SK-N-SH (cell line): Measurements from ENCODE around the gene AKAP6. TPM values are rescaled to one million over a fixed set of nuclear protein-coding genes. Genes with fewer than 3 reads are reported as not detected.

ENCODE experiments used
- CTCF ChIA-PET: fragments of 300-600, 350-600 bp; formaldehyde crosslinking; extraction: SDS; loops from one replicate; lab custom pipeline; 2021; lab: Yijun Ruan, JAX
- POLR2A ChIA-PET: fragments of 350-600 bp; sonication (Branson Sonifier 250); formaldehyde crosslinking; extraction: SDS; loops from one replicate; lab custom pipeline; 2020; ENCODE audit warnings: antibody characterized with exemption, inconsistent platforms; lab: Yijun Ruan, JAX
- DNase-seq: peaks from one replicate; pipeline ENCODE4 v3.0.0; 2012
- H2AFZ ChIP-seq: fragments of 200-600 bp; sonication (generic); 2 replicates; pipeline ENCODE4 v1.8.1; 2016; ENCODE audit warnings: antibody characterized with exemption, mild to moderate bottlenecking, low read depth
- H3F3A ChIP-seq: fragments of 200-600 bp; sonication (generic); replicated peaks from 2 replicates; pipeline ENCODE3; 2016; ENCODE audit warnings: antibody characterized with exemption, mild to moderate bottlenecking; ENCODE audit not compliant: insufficient read depth
- H3K27ac ChIP-seq, 2 experiments: fragments of 200-500 bp in 1 of 2; fragments of 200-600 bp in 1 of 2; sonication (Bioruptor generic) in 1 of 2; sonication (generic), shearing (Covaris generic) in 1 of 2; 2 replicates each; pipeline versions ENCODE4 v1.5.1 to v1.6.1; 2014 to 2016; ENCODE audit warnings: low read depth in 2 of 2, inconsistent platforms in 1 of 2, low read length in 1 of 2, mild to moderate bottlenecking in 1 of 2, mixed read lengths in 1 of 2
- H3K27me3 ChIP-seq: fragments of 200-600 bp; sonication (generic), shearing (Covaris generic); 2 replicates; pipeline ENCODE4 v1.6.1; 2016; ENCODE audit warnings: mixed run types; ENCODE audit not compliant: insufficient read depth
- H3K36me3 ChIP-seq, 2 experiments: fragments of 200-500 bp in 1 of 2; fragments of 200-600 bp in 1 of 2; sonication (Bioruptor generic) in 1 of 2; sonication (generic) in 1 of 2; replicated peaks in 1 of 2; 2 replicates each; pipeline versions ENCODE3 to v1.5.1; 2014 to 2016; ENCODE audit warnings: low read length in 1 of 2, mild to moderate bottlenecking in 1 of 2; ENCODE audit not compliant: insufficient read depth in 2 of 2, control insufficient read depth in 1 of 2
- H3K4me1 ChIP-seq, 2 experiments: fragments of 200-500 bp in 1 of 2; fragments of 200-600 bp in 1 of 2; sonication (Bioruptor generic) in 1 of 2; sonication (generic), shearing (Covaris generic) in 1 of 2; 2 replicates each; pipeline versions ENCODE4 v1.5.1 to v1.6.1; 2014 to 2016; ENCODE audit warnings: low read depth in 1 of 2, low read length in 1 of 2, mixed run types in 1 of 2; ENCODE audit not compliant: insufficient read depth in 2 of 2, control insufficient read depth in 1 of 2
- H3K4me2 ChIP-seq: fragments of 200-600 bp; sonication (generic), shearing (Covaris generic); 2 replicates; pipeline ENCODE4 v1.6.1; 2017; ENCODE audit warnings: mixed run types
- H3K4me3 ChIP-seq, 2 experiments: fragments of 200-500 bp in 1 of 2; fragments of 200-600 bp in 1 of 2; sonication (Bioruptor generic) in 1 of 2; sonication (generic), shearing (Covaris generic) in 1 of 2; 2 replicates each; pipeline versions ENCODE4 v1.5.1 to v1.8.1; 2014 to 2016; ENCODE audit warnings: low read depth in 2 of 2, inconsistent platforms in 1 of 2, low read length in 1 of 2, mild to moderate bottlenecking in 1 of 2, mixed read lengths in 1 of 2, moderate library complexity in 1 of 2
- H3K79me2 ChIP-seq: fragments of 200-600 bp; sonication (generic); 2 replicates; pipeline ENCODE4 v1.8.1; 2017; ENCODE audit warnings: mild to moderate bottlenecking; ENCODE audit not compliant: insufficient read depth
- H3K9ac ChIP-seq: fragments of 200-600 bp; sonication (generic); 2 replicates; pipeline ENCODE4 v1.6.1; 2017; ENCODE audit warnings: mixed run types
- H3K9me2 ChIP-seq: fragments of 200-600 bp; sonication (generic); 2 replicates; pipeline ENCODE4 v1.6.1; 2017; ENCODE audit warnings: mixed run types
- H3K9me3 ChIP-seq: fragments of 200-600 bp; sonication (generic); 2 replicates; pipeline ENCODE4 v1.6.1; 2017; ENCODE audit warnings: mixed run types, mild to moderate bottlenecking, moderate library complexity
- H4K20me1 ChIP-seq: fragments of 200-600 bp; sonication (generic); 2 replicates; pipeline ENCODE4 v1.6.1; 2017; ENCODE audit warnings: mild to moderate bottlenecking, mixed run types; ENCODE audit not compliant: insufficient read depth
- CHD2 ChIP-seq: fragments of 150-350 bp; IDR thresholded peaks from 2 replicates; pipeline ENCODE4 v1.6.1; 2018; ENCODE audit warnings: low read length; ENCODE audit not compliant: partially characterized antibody
- CTCF ChIP-seq: fragments of 200-600 bp; sonication (generic); IDR thresholded peaks from 2 replicates; pipeline ENCODE4 v1.6.1; 2017; ENCODE audit warnings: antibody characterized with exemption, mild to moderate bottlenecking, moderate library complexity
- ELF1 ChIP-seq: IDR thresholded peaks from 2 replicates; pipeline ENCODE4 v1.4.0; 2012
- FOSL2 ChIP-seq: IDR thresholded peaks from 2 replicates; pipeline ENCODE4 v1.4.0; 2012; ENCODE audit warnings: low read depth, mild to moderate bottlenecking, moderate library complexity, borderline replicate concordance
- FOXM1 ChIP-seq: IDR thresholded peaks from 2 replicates; pipeline ENCODE4 v1.4.0; 2012; ENCODE audit warnings: low read depth, mild to moderate bottlenecking
- GATA2 ChIP-seq: sonication (generic); formaldehyde crosslinking; IDR thresholded peaks from 2 replicates; pipeline ENCODE4 v1.5.0; 2020; ENCODE audit warnings: mild to moderate bottlenecking, missing genetic modification reagents
- JUND ChIP-seq: IDR thresholded peaks from 2 replicates; pipeline ENCODE4 v1.4.0; 2012
- MEF2A ChIP-seq: IDR thresholded peaks from 2 replicates; pipeline ENCODE4 v1.4.0; 2012; ENCODE audit warnings: low read depth, borderline replicate concordance
- NFIC ChIP-seq: IDR thresholded peaks from 2 replicates; pipeline ENCODE4 v1.4.0; 2012; ENCODE audit warnings: borderline replicate concordance
- RAD21 ChIP-seq: IDR thresholded peaks from 2 replicates; pipeline ENCODE4 v1.6.1; 2012; ENCODE audit warnings: mild to moderate bottlenecking, low read length
- REST ChIP-seq: IDR thresholded peaks from 2 replicates; pipeline ENCODE4 v1.6.1; 2012; ENCODE audit warnings: mild to moderate bottlenecking, low read depth, low read length, moderate library complexity
- RXRA ChIP-seq: IDR thresholded peaks from 2 replicates; pipeline ENCODE4 v1.4.0; 2012; ENCODE audit warnings: low read depth, mild to moderate bottlenecking, borderline replicate concordance
- SMC3 ChIP-seq: IDR thresholded peaks from 2 replicates; pipeline ENCODE4 v1.6.1; 2012; ENCODE audit warnings: low read depth, low read length, improper control_type of control experiment
- TAF1 ChIP-seq: IDR thresholded peaks from 2 replicates; pipeline ENCODE4 v1.6.1; 2012; ENCODE audit warnings: low read depth, mild to moderate bottlenecking, low read length, moderate library complexity, borderline replicate concordance
- TEAD4 ChIP-seq: IDR thresholded peaks from 2 replicates; pipeline ENCODE4 v1.4.0; 2012; ENCODE audit warnings: mild to moderate bottlenecking, borderline replicate concordance; ENCODE audit not compliant: insufficient read depth
- ZBTB33 ChIP-seq: IDR thresholded peaks from 2 replicates; pipeline ENCODE4 v1.4.0; 2012; ENCODE audit warnings: low read depth, borderline replicate concordance
- WGBS: methylation state at CpG from one replicate; pipeline ENCODE4 v1.1.6; 2017; ENCODE audit warnings: low lambda C conversion rate; 5-methylcytosine and 5-hydroxymethylcytosine counted together
- polyA plus RNA-seq, 3 experiments: library from polyadenylated mRNA; depleted of rRNA; stranded (reverse); fragments of >200 nt; gene quantifications; 2 replicates each; pipeline ENCODE4 v1.2.3, GENCODE V29; 2012
- TF ChIP-seq, protein P1 (sequence below): fragments of 150-350 bp; IDR thresholded peaks from 2 replicates; pipeline ENCODE4 v1.6.1; 2016; ENCODE audit warnings: mild to moderate bottlenecking, low read depth, low read length
- TF ChIP-seq, protein P2 (sequence below): IDR thresholded peaks from 2 replicates; pipeline ENCODE4; 2012

AKAP6 gene
- polyA plus RNA-seq, 1 of the 3 experiments (the other 2 are of a cell fraction), result 1.7 TPM

GRCh38 chr14:32827514-32827913, 498.4 kb downstream of the AKAP6 start:
- TF ChIP-seq, protein P1, sequence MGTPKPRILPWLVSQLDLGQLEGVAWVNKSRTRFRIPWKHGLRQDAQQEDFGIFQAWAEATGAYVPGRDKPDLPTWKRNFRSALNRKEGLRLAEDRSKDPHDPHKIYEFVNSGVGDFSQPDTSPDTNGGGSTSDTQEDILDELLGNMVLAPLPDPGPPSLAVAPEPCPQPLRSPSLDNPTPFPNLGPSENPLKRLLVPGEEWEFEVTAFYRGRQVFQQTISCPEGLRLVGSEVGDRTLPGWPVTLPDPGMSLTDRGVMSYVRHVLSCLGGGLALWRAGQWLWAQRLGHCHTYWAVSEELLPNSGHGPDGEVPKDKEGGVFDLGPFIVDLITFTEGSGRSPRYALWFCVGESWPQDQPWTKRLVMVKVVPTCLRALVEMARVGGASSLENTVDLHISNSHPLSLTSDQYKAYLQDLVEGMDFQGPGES, result no peak
- TF ChIP-seq TAF1 (no peak), SMC3 (no peak), REST (no peak), RXRA (no peak), NFIC (no peak), TEAD4 (no peak), JUND (no peak), RAD21 (no peak), CTCF (no peak), CHD2 (no peak), MEF2A (no peak), GATA2 (CRISPR knock-in tag) (no peak), ELF1 (no peak), ZBTB33 (no peak), FOXM1 (no peak), FOSL2 (no peak)
- TF ChIP-seq, protein P2, sequence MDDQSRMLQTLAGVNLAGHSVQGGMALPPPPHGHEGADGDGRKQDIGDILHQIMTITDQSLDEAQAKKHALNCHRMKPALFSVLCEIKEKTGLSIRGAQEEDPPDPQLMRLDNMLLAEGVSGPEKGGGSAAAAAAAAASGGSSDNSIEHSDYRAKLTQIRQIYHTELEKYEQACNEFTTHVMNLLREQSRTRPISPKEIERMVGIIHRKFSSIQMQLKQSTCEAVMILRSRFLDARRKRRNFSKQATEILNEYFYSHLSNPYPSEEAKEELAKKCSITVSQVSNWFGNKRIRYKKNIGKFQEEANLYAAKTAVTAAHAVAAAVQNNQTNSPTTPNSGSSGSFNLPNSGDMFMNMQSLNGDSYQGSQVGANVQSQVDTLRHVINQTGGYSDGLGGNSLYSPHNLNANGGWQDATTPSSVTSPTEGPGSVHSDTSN, result no peak
- Histone ChIP-seq H4K20me1 (no peaks in the 10 kb centered on the region), H3K79me2 (no peaks in the 10 kb centered on the region), H3K4me1 (peaks cover 6 to 12% of the 10 kb centered on the region in 2 experiments), H3K36me3 (peaks cover 0 to 5% of the 10 kb centered on the region in 2 experiments), H3K4me3 (no peak overlapping the region), H2AFZ (no peak overlapping the region), H3K9me2 (no peaks in the 10 kb centered on the region), H3K9ac (no peak overlapping the region), H3K4me2 (no peak overlapping the region), H3K27ac (no peak overlapping the region), H3K9me3 (no peaks in the 10 kb centered on the region), H3K27me3 (no peaks in the 10 kb centered on the region), H3F3A (no peaks in the 10 kb centered on the region)
- POLR2A ChIA-PET, result no interaction called here
- 76% methylated on average over 3 of the region's 3 CpGs for WGBS
- CTCF ChIA-PET, result no interaction called here
- no peak for DNase-seq
